SK-N-SH treated with all-trans-retinoic acid at 6 μM for 48 hours (cell line): Measurements from ENCODE around the gene TSHZ3.

ENCODE experiments used
- ATAC-seq: fragments of 200-7000 bp; cut with Tn5 transposase; 3 replicates; pipeline ENCODE4 v1.9.1; 2020; ENCODE audit warnings: mild to moderate bottlenecking, moderate library complexity
- ARNTL ChIP-seq: fragments of 450-650 bp; formaldehyde crosslinking; IDR thresholded peaks from 2 replicates; pipeline ENCODE4 v1.5.0; 2020; ENCODE audit warnings: low read depth, mild to moderate bottlenecking, moderate library complexity, borderline replicate concordance
- BACH2 ChIP-seq: fragments of 250-450 bp; sonication (Bioruptor Pico); IDR thresholded peaks from 2 replicates; pipeline ENCODE4 v1.9.0; 2021; ENCODE audit warnings: mild to moderate bottlenecking, borderline replicate concordance
- CSDC2 ChIP-seq: fragments of 250-450 bp; sonication (Bioruptor Pico); IDR thresholded peaks from 2 replicates; pipeline ENCODE4 v1.5.0; 2020; ENCODE audit warnings: mild to moderate bottlenecking, moderate library complexity
- CSRNP3 ChIP-seq: fragments of 250-450 bp; sonication (Bioruptor Pico); IDR thresholded peaks from 2 replicates; pipeline ENCODE4 v1.5.1; 2021; ENCODE audit warnings: mild to moderate bottlenecking, moderate library complexity
- ESRRG ChIP-seq: fragments of 250-450 bp; sonication (Bioruptor Pico); IDR thresholded peaks from 2 replicates; pipeline ENCODE4 v1.6.1; 2021; ENCODE audit warnings: mild to moderate bottlenecking
- GLIS3 ChIP-seq: fragments of 250-450 bp; sonication (Bioruptor Pico); IDR thresholded peaks from 2 replicates; pipeline ENCODE4 v1.5.0; 2020; ENCODE audit warnings: mild to moderate bottlenecking, moderate library complexity
- ISL1 ChIP-seq: fragments of 250-450 bp; sonication (Bioruptor Pico); IDR thresholded peaks from 2 replicates; pipeline ENCODE4 v2.1.2; 2022; ENCODE audit warnings: mild to moderate bottlenecking, moderate library complexity
- OSR1 ChIP-seq: fragments of 250-450 bp; sonication (Bioruptor Pico); IDR thresholded peaks from 2 replicates; pipeline ENCODE4 v1.8.0; 2022; ENCODE audit warnings: moderate library complexity, mild to moderate bottlenecking, inconsistent platforms
- PATZ1 ChIP-seq: fragments of 250-450 bp; sonication (Bioruptor Pico); IDR thresholded peaks from 2 replicates; pipeline ENCODE4 v1.8.0; 2020; ENCODE audit warnings: mild to moderate bottlenecking, moderate library complexity, borderline replicate concordance
- POU6F1 ChIP-seq: fragments of 250-450 bp; sonication (Bioruptor Pico); IDR thresholded peaks from 2 replicates; pipeline ENCODE4 v1.8.0; 2021; ENCODE audit warnings: low read depth, mild to moderate bottlenecking, moderate library complexity, borderline replicate concordance
- PPARA ChIP-seq: fragments of 250-450 bp; sonication (Bioruptor Pico); IDR thresholded peaks from 2 replicates; pipeline ENCODE4 v1.5.0; 2020; ENCODE audit warnings: mild to moderate bottlenecking, borderline replicate concordance
- RARB ChIP-seq: fragments of 250-450 bp; sonication (Bioruptor Pico); IDR thresholded peaks from 2 replicates; pipeline ENCODE4 v1.8.0; 2021; ENCODE audit warnings: mild to moderate bottlenecking, moderate library complexity
- SNAI2 ChIP-seq: fragments of 250-450 bp; sonication (Bioruptor Pico); IDR thresholded peaks from 2 replicates; pipeline ENCODE4 v1.5.0; 2020; ENCODE audit warnings: mild to moderate bottlenecking, moderate library complexity
- TCF4 ChIP-seq: fragments of 250-450 bp; sonication (Bioruptor Pico); IDR thresholded peaks from 2 replicates; pipeline ENCODE4 v1.8.0; 2021; ENCODE audit warnings: mild to moderate bottlenecking, moderate library complexity, borderline replicate concordance
- TOX ChIP-seq: fragments of 250-450 bp; sonication (Bioruptor Pico); IDR thresholded peaks from 2 replicates; pipeline ENCODE4 v1.8.0; 2021; ENCODE audit warnings: mild to moderate bottlenecking, moderate library complexity, borderline replicate concordance
- TSHZ2 ChIP-seq: fragments of 250-450 bp; sonication (Bioruptor Pico); IDR thresholded peaks from 2 replicates; pipeline ENCODE4 v1.5.0; 2020; ENCODE audit warnings: mild to moderate bottlenecking, moderate library complexity
- ZC3H10 ChIP-seq: fragments of 250-450 bp; sonication (Bioruptor Pico); IDR thresholded peaks from 2 replicates; pipeline ENCODE4 v1.5.1; 2021; ENCODE audit warnings: mild to moderate bottlenecking, moderate library complexity
- ZFP3 ChIP-seq: fragments of 250-450 bp; sonication (Bioruptor Pico); IDR thresholded peaks from 2 replicates; pipeline ENCODE4 v1.5.0; 2020; ENCODE audit warnings: mild to moderate bottlenecking, moderate library complexity
- ZFP30 ChIP-seq: fragments of 450-650 bp; formaldehyde crosslinking; IDR thresholded peaks from 2 replicates; pipeline ENCODE4 v1.5.0; 2022; ENCODE audit warnings: mild to moderate bottlenecking, moderate library complexity
- ZNF565 ChIP-seq: fragments of 450-650 bp; formaldehyde crosslinking; conservative IDR thresholded peaks from 2 replicates; pipeline ENCODE4 v1.5.0; 2020; ENCODE audit warnings: low read depth, mild to moderate bottlenecking, moderate library complexity
- ZNF70 ChIP-seq: fragments of 450-650 bp; formaldehyde crosslinking; IDR thresholded peaks from 2 replicates; pipeline ENCODE4 v1.5.0; 2020; ENCODE audit warnings: mild to moderate bottlenecking, moderate library complexity
- ZNF8 ChIP-seq: fragments of 450-650 bp; formaldehyde crosslinking; IDR thresholded peaks from 2 replicates; pipeline ENCODE4 v1.5.0; 2020; ENCODE audit warnings: mild to moderate bottlenecking, moderate library complexity

Gene TSHZ3

GRCh38 chr19:31257426-31258130, 91.7 kb downstream of the TSHZ3 start:
- no peak for ATAC-seq
- TF ChIP-seq ZFP30 (no peak), ZC3H10 (CRISPR knock-in tag) (no peak), CSRNP3 (CRISPR knock-in tag) (no peak), PATZ1 (no peak), ZNF565 (CRISPR knock-in tag) (no peak), BACH2 (CRISPR knock-in tag) (no peak), TCF4 (CRISPR knock-in tag) (no peak), RARB (CRISPR knock-in tag) (no peak), GLIS3 (CRISPR knock-in tag) (no peak), ZNF70 (CRISPR knock-in tag) (no peak), OSR1 (no peak), PPARA (CRISPR knock-in tag) (no peak), TOX (CRISPR knock-in tag) (no peak), SNAI2 (CRISPR knock-in tag) (no peak), ESRRG (CRISPR knock-in tag) (no peak), ZNF8 (no peak)

GRCh38 chr19:31257025-31257424, 92.2 kb downstream of the TSHZ3 start:
- no peak for ATAC-seq
- TF ChIP-seq ZNF565 (CRISPR knock-in tag), result no peak
- no peak for TF ChIP-seq ARNTL (CRISPR knock-in tag)
- TF ChIP-seq CSDC2 (CRISPR knock-in tag), result no peak
- no peak for TF ChIP-seq PATZ1

- TF ChIP-seq ZNF70 (CRISPR knock-in tag) (no peak), ZFP3 (no peak)
- TF ChIP-seq, all 23 proteins: peak for 0
- ATAC-seq, result no peak
Measured at GRCh38 chr19:31256593-31256960, 92.7 kb downstream of the TSHZ3 start.

GRCh38 chr19:31255831-31256592, 93.2 kb downstream of the TSHZ3 start:
- TF ChIP-seq PATZ1, result no peak
- no peak for TF ChIP-seq POU6F1 (CRISPR knock-in tag)
- no peak for TF ChIP-seq TSHZ2 (CRISPR knock-in tag)
- TF ChIP-seq TCF4 (CRISPR knock-in tag), result no peak
- no peak for TF ChIP-seq ZNF8
- TF ChIP-seq ZNF565 (CRISPR knock-in tag), result no peak
- TF ChIP-seq ZFP30, result no peak
- TF ChIP-seq ISL1 (CRISPR knock-in tag), result no peak
- no peak for TF ChIP-seq OSR1
- no peak for TF ChIP-seq ZC3H10 (CRISPR knock-in tag)
- no peak for TF ChIP-seq CSRNP3 (CRISPR knock-in tag)
- ATAC-seq, result no peak
